ENCODE measurements around the gene ADD2.

DNA sequence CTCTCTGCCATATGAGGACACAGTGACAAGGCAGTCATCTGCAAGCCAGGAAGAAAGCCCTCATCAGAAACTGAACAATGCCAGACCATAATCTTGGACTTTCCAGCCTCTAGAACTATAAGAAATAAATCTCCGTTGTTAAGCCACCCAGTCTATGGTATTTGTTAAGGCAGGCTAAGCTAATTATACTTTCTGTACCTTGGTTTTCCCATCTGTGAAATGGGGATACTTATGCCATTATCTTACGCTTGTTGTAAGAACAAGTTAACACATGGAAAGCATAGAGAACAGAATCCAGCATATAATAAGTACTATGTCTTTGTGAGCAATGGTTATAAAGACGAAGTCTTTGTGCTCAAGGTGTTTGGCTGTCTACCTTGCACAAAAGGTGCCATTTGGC, 8.3 kb upstream of the ADD2 start:
- TF ChIP-seq EZH2 (IDR thresholded peaks at IDR 0.05; ENCODE audit: insufficient read depth, poor library complexity, severe bottlenecking) (no peak), EZH2phosphoT487 (IDR thresholded peaks at IDR 0.05; ENCODE audit: insufficient read depth, low read depth) (no peak)

All from GM23248 (cell line).